B cell (primary cell): ENCODE measurements around the gene LARGE1.

Experiments
- EZH2 ChIP-seq: IDR thresholded peaks from 2 replicates; pipeline ENCODE4 v1.6.1; 2012; ENCODE audit warnings: borderline replicate concordance, low read depth, mild to moderate bottlenecking, moderate library complexity, low read length; ENCODE audit not compliant: insufficient read depth, poor library complexity, severe bottlenecking
- TF ChIP-seq, protein P1 (sequence below): fragments of 200-600 bp; IDR thresholded peaks from one replicate; pipeline ENCODE4 v1.8.0; 2022; ENCODE audit warnings: antibody characterized with exemption, mild to moderate bottlenecking

DNA sequence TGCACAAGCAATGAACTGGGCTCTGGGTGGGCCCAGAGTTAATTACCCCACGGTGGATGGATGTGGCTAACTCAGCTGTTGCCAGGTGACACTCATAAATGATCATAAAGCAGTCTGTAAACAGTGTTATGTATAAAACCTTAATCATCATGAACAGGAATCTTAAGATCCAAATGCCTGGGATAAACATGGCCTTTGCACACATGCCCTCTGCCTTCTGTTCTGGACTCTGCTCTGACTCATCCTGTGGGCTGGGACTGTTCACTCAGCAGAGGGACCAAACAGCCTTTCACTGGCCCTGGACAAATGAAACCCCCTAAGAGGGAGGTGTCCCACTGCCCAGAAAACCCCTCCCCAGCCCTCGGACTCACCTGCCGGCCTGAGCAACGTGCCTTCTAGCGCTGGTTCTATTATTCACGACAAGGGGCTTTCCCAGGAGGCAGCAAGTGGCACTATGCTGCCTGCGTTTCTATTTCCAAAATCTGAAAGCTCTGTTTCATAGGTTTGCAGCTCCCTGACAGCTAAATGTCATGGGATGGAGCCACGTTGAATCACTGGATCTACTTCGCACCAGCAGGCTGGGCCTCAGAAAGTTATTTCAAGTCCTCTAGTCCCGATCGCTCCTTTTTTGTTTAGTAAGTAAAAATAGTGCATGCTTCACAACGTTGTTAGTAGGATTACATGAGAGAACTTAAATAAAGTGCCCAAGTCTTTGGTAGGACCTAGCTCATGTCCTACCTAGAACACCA lies 53.0 kb downstream of the LARGE1 start:
- TF ChIP-seq, protein P1, sequence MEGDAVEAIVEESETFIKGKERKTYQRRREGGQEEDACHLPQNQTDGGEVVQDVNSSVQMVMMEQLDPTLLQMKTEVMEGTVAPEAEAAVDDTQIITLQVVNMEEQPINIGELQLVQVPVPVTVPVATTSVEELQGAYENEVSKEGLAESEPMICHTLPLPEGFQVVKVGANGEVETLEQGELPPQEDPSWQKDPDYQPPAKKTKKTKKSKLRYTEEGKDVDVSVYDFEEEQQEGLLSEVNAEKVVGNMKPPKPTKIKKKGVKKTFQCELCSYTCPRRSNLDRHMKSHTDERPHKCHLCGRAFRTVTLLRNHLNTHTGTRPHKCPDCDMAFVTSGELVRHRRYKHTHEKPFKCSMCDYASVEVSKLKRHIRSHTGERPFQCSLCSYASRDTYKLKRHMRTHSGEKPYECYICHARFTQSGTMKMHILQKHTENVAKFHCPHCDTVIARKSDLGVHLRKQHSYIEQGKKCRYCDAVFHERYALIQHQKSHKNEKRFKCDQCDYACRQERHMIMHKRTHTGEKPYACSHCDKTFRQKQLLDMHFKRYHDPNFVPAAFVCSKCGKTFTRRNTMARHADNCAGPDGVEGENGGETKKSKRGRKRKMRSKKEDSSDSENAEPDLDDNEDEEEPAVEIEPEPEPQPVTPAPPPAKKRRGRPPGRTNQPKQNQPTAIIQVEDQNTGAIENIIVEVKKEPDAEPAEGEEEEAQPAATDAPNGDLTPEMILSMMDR = no peak
- no peak for TF ChIP-seq EZH2
